Measurements from ENCODE around the gene HDGF. TPM values are rescaled to one million over a fixed set of nuclear protein-coding genes. Genes with fewer than 3 reads are reported as not detected.

Gene HDGF
- total RNA-seq, 1 experiment from 2014 or later, result 325 TPM

DNA sequence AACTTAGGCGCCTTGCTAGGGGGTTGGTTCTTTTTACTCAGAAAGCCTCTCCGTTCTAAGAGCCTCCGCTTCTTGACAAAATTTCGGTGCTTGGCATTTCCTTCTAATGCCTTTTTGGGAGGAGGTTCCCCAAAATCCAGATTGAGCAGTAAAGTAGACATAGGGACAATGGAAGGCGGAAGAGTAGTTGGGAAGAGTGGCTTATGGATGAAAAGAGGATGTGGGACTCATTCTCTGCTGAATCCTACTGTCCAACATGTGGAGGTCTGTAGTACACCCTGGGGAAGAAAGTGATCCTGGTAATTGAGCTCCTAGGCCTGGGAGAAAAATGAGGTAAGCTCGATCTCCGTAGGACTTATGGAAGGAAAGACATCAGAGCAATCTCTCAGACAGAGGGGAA, 24.0 kb downstream of the HDGF start:
- Histone ChIP-seq H3K27me3 (ENCODE audit: control insufficient read depth, insufficient read depth, low read length) (no peaks in the 10 kb centered on the region), H3K4me1 (ENCODE audit: control insufficient read depth, insufficient read depth, low read length) (peaks cover 24% of the 10 kb centered on the region), H3K9me3 (ENCODE audit: control insufficient read depth, insufficient read depth, low read depth, low read length) (no peaks in the 10 kb centered on the region), H3K36me3 (ENCODE audit: control insufficient read depth, insufficient read depth, low read length) (peaks cover 15% of the 10 kb centered on the region), H3K27ac (ENCODE audit: low read length) (peak overlapping the region; percentile 97), H3K4me3 (ENCODE audit: low read depth in 2 of 2, low read length in 2 of 2) (peak overlapping the region; percentile 87 to 99)
- POLR2A ChIA-PET, result no interaction called here
- no TSS peak for BruUV-seq (replicated peaks)
- in situ Hi-C loops (cut with HindIII; ENCODE audit: low pct_unique_long_range_greater_than_20kb, low sequenced_read_pairs), result no loop called here
- DNase-seq (ENCODE audit: low read depth, low spot score) (no peak), ATAC-seq (no peak)
- intact Hi-C loops (cut with micrococcal nuclease; ENCODE audit: unreplicated experiment), result loop anchor here (2.0 kb wide), 1 partner anchor 131 kb away; the partner anchor contains the start of gene INSRR
- CTCF ChIA-PET, result interaction anchor here (0.6 to 2.8 kb wide), 9 partner anchors 14 to 163 kb away, joined by 3 to 118 read pairs (median 3); partner anchors contain the start of genes CRABP2, INSRR and MRPL24
- TF ChIP-seq, protein P1, sequence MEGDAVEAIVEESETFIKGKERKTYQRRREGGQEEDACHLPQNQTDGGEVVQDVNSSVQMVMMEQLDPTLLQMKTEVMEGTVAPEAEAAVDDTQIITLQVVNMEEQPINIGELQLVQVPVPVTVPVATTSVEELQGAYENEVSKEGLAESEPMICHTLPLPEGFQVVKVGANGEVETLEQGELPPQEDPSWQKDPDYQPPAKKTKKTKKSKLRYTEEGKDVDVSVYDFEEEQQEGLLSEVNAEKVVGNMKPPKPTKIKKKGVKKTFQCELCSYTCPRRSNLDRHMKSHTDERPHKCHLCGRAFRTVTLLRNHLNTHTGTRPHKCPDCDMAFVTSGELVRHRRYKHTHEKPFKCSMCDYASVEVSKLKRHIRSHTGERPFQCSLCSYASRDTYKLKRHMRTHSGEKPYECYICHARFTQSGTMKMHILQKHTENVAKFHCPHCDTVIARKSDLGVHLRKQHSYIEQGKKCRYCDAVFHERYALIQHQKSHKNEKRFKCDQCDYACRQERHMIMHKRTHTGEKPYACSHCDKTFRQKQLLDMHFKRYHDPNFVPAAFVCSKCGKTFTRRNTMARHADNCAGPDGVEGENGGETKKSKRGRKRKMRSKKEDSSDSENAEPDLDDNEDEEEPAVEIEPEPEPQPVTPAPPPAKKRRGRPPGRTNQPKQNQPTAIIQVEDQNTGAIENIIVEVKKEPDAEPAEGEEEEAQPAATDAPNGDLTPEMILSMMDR (IDR thresholded peaks at IDR 0.05), result no peak
- TF ChIP-seq POLR2AphosphoS5 (IDR thresholded peaks at IDR 0.05; ENCODE audit: low read depth, low read length) (no peak), TCF7L2 (IDR thresholded peaks at IDR 0.05; ENCODE audit: low read depth, low read length) (no peak), SIN3A (IDR thresholded peaks at IDR 0.05; ENCODE audit: borderline replicate concordance, insufficient read depth, low read depth, low read length) (no peak)
- TF ChIP-seq, protein P2, sequence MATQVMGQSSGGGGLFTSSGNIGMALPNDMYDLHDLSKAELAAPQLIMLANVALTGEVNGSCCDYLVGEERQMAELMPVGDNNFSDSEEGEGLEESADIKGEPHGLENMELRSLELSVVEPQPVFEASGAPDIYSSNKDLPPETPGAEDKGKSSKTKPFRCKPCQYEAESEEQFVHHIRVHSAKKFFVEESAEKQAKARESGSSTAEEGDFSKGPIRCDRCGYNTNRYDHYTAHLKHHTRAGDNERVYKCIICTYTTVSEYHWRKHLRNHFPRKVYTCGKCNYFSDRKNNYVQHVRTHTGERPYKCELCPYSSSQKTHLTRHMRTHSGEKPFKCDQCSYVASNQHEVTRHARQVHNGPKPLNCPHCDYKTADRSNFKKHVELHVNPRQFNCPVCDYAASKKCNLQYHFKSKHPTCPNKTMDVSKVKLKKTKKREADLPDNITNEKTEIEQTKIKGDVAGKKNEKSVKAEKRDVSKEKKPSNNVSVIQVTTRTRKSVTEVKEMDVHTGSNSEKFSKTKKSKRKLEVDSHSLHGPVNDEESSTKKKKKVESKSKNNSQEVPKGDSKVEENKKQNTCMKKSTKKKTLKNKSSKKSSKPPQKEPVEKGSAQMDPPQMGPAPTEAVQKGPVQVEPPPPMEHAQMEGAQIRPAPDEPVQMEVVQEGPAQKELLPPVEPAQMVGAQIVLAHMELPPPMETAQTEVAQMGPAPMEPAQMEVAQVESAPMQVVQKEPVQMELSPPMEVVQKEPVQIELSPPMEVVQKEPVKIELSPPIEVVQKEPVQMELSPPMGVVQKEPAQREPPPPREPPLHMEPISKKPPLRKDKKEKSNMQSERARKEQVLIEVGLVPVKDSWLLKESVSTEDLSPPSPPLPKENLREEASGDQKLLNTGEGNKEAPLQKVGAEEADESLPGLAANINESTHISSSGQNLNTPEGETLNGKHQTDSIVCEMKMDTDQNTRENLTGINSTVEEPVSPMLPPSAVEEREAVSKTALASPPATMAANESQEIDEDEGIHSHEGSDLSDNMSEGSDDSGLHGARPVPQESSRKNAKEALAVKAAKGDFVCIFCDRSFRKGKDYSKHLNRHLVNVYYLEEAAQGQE (IDR thresholded peaks at IDR 0.05; ENCODE audit: insufficient read depth in 1 of 2, low read depth in 2 of 2, low read length in 1 of 2), result no peak

DNA sequence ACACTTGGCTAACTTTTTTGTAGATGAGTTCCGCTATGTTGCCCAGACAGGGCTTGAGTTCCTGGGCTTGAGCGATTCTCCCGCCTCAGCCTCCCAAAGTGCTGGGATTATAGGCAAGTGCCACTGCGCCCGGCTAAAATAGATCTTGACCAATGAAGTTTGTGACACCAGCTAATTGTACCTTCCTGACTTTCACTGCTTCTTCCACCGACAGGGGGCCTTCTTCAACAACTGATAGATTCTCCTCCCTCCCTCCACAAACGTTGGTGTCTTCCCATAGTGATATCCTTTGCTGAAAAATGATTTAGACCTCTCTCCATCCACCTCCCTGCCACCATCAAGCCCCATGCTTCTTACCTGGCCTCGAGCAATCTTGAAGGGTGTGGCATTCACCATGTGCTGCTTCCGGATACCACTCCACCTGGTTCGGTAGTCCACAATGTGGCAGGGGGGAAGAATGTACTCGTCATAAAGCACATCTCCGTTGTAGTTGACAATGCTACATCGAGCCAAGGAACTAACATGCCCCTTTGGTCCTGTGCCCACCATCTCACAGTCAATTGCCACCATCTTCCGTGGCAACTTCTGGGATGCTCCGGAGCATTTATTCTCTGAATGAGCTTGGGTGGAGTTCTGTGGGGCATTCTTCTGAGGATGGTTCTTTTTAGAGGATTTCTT, 24.8 kb downstream of the HDGF start:
- H3K9me3 ChIP-seq (ENCODE audit: control insufficient read depth, insufficient read depth, low read depth, low read length), result no peaks in the 10 kb centered on the region
- peak overlapping the region; percentile 87 to 99 for H3K4me3 ChIP-seq (ENCODE audit: low read depth in 2 of 2, low read length in 2 of 2)
- intact Hi-C loops (cut with micrococcal nuclease; ENCODE audit: unreplicated experiment), result loop anchor here (1.0 to 2.0 kb wide), 2 partner anchors 37 to 132 kb away; partner anchors contain the start of gene INSRR
- DNase-seq (ENCODE audit: low read depth, low spot score) (no peak), ATAC-seq (peak; percentile 22; the same call in 1 of the 2 replicates)
- H3K27me3 ChIP-seq (ENCODE audit: control insufficient read depth, insufficient read depth, low read length), result no peaks in the 10 kb centered on the region
- peaks cover 17% of the 10 kb centered on the region for H3K36me3 ChIP-seq (ENCODE audit: control insufficient read depth, insufficient read depth, low read length)
- in situ Hi-C loops (cut with HindIII; ENCODE audit: low pct_unique_long_range_greater_than_20kb, low sequenced_read_pairs), result no loop called here
- H3K4me1 ChIP-seq (ENCODE audit: control insufficient read depth, insufficient read depth, low read length), result peaks cover 24% of the 10 kb centered on the region
- TF ChIP-seq SIN3A (IDR thresholded peaks at IDR 0.05; ENCODE audit: borderline replicate concordance, insufficient read depth, low read depth, low read length), result no peak
- TF ChIP-seq, protein P1 (IDR thresholded peaks at IDR 0.05), result peak; percentile 60
- no TSS peak for BruUV-seq (replicated peaks)
- H3K27ac ChIP-seq (ENCODE audit: low read length), result peak overlapping the region; percentile 97
- CTCF ChIA-PET, result interaction anchor here (0.6 to 2.8 kb wide), 26 partner anchors 11 to 201 kb away, joined by 3 to 118 read pairs (median 4); partner anchors contain the start of genes CRABP2, INSRR, IQGAP3 and MRPL24
- POLR2A ChIA-PET, result interaction anchor here (0.6 to 1.6 kb wide), 3 partner anchors 30 to 50 kb away, joined by 3 to 12 read pairs (median 8); no protein-coding TSS in a partner anchor
